ENCODE results near the gene DAPK3. TPM values are rescaled to one million over a fixed set of nuclear protein-coding genes. Genes with fewer than 3 reads are reported as not detected.

Gene DAPK3
- total RNA-seq, 1 experiment from 2014 or later = 38.1 TPM

DNA sequence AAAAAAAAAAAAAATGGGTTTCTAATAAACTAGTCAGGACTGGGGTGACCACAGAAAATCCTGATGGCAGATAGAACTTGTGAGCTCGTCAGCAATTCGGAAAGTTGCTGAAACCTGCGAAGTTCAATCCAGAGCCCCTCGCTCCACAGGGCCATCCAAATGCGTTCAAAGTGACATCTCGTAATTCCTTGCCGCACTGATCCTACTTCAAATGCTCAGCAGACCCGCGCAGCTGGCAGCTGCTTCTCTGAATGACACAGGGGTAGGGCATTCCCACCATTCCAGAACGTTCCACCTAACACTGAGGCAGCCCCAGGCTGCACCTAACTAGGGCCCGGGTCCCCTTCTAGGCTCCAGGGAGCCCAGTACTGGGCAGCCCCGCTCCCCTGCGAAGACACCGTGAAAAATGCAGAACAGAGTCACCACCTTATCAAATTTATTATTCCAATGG is 4.8 kb upstream of the DAPK3 start:
- Histone ChIP-seq H4K20me1 (ENCODE audit: insufficient read depth) (peaks cover 63% of the 10 kb centered on the region), H3K36me3 (ENCODE audit: low read depth) (peaks cover 14% of the 10 kb centered on the region), H3K27me3 (ENCODE audit: insufficient read depth, low read depth) (no peaks in the 10 kb centered on the region), H3K4me3 (no peak overlapping the region), H3K4me2 (no peak overlapping the region), H3F3A (ENCODE audit: insufficient read depth, low read depth) (peaks cover 68% of the 10 kb centered on the region), H2AFZ (no peak overlapping the region), H3K79me2 (ENCODE audit: low read depth) (peaks cover 32% of the 10 kb centered on the region), H3K27ac (no peak overlapping the region), H3K9me2 (ENCODE audit: insufficient read depth) (no peaks in the 10 kb centered on the region), H3K4me1 (replicated peaks; ENCODE audit: insufficient read depth) (no peaks in the 10 kb centered on the region), H3K9me3 (ENCODE audit: insufficient read depth, low read depth) (no peaks in the 10 kb centered on the region)
- intact Hi-C loops (cut with micrococcal nuclease; ENCODE audit: unreplicated experiment) = no loop called here
- ChIA-PET POLR2A (ENCODE audit: unreplicated experiment) (no interaction called here), CTCF (no interaction called here)
- no TSS peak for BruUV-seq (replicated peaks)
- TF ChIP-seq, protein P1, sequence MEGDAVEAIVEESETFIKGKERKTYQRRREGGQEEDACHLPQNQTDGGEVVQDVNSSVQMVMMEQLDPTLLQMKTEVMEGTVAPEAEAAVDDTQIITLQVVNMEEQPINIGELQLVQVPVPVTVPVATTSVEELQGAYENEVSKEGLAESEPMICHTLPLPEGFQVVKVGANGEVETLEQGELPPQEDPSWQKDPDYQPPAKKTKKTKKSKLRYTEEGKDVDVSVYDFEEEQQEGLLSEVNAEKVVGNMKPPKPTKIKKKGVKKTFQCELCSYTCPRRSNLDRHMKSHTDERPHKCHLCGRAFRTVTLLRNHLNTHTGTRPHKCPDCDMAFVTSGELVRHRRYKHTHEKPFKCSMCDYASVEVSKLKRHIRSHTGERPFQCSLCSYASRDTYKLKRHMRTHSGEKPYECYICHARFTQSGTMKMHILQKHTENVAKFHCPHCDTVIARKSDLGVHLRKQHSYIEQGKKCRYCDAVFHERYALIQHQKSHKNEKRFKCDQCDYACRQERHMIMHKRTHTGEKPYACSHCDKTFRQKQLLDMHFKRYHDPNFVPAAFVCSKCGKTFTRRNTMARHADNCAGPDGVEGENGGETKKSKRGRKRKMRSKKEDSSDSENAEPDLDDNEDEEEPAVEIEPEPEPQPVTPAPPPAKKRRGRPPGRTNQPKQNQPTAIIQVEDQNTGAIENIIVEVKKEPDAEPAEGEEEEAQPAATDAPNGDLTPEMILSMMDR (conservative IDR thresholded peaks at IDR 0.05) = no peak
- no peak for TF ChIP-seq EZH2 (IDR thresholded peaks at IDR 0.05; ENCODE audit: low read depth)
- DNase-seq = no peak

DNA sequence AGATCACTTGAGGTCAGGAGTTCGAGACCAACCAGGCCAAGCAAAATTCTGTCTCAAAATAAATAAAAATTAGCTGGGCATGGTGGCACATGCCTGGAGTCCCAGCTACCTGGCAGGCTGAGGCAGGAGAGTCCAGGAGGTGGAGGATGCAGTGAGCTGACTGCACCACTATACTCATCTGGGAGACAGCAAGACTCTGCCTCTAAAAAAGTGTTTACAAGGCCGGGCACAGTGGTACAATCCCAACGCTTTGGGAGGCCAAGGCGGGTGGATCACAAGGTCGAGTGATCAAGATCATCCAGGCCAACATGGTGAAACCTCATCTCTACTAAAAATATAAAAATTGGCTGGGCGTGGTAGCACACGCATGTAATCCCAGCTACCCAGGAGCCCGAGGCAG is 4.2 kb upstream of the DAPK3 start:
- POLR2A ChIA-PET (ENCODE audit: unreplicated experiment) = no interaction called here
- no peak overlapping the region for H3K4me2 ChIP-seq
- no peaks in the 10 kb centered on the region for H3K27me3 ChIP-seq (ENCODE audit: insufficient read depth, low read depth)
- H2AFZ ChIP-seq = no peak overlapping the region
- H3K9me2 ChIP-seq (ENCODE audit: insufficient read depth) = no peaks in the 10 kb centered on the region
- peaks cover 58% of the 10 kb centered on the region for H4K20me1 ChIP-seq (ENCODE audit: insufficient read depth)
- TF ChIP-seq EZH2 (IDR thresholded peaks at IDR 0.05; ENCODE audit: low read depth) = no peak
- TF ChIP-seq, protein P1 (conservative IDR thresholded peaks at IDR 0.05) = no peak
- H3K4me3 ChIP-seq = no peak overlapping the region
- H3F3A ChIP-seq (ENCODE audit: insufficient read depth, low read depth) = peaks cover 63% of the 10 kb centered on the region
- H3K9me3 ChIP-seq (ENCODE audit: insufficient read depth, low read depth) = no peaks in the 10 kb centered on the region
- CTCF ChIA-PET = no interaction called here
- intact Hi-C loops (cut with micrococcal nuclease; ENCODE audit: unreplicated experiment) = no loop called here
- no peak overlapping the region for H3K27ac ChIP-seq
- no peak for DNase-seq
- H3K79me2 ChIP-seq (ENCODE audit: low read depth) = peaks cover 32% of the 10 kb centered on the region
- no peaks in the 10 kb centered on the region for H3K4me1 ChIP-seq (replicated peaks; ENCODE audit: insufficient read depth)
- no TSS peak for BruUV-seq (replicated peaks)
- peaks cover 11% of the 10 kb centered on the region for H3K36me3 ChIP-seq (ENCODE audit: low read depth)

DNA sequence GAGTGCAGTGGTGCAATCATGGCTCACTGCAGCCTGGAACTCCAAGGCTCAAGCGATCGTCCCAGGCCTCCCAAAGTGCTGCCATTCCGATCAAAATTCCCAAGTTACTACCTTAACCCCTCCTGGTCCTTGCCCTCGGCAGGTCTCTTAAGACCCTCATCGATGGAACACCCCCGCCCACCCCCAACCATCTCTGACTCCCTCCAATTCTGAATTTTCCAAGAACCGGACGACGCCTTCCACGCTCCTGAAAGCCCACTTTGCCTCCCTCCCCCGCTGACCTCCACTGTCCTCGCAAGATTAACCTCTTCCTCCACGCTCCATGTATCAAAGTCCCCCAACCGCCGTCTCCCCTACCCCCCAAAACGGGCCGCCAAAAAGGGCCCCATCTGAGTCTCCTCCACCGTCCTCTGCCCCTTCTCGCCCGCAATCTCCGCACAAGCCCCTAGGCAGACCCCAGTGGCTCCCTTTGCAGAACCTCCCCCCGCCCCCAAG is 539 bp downstream of the DAPK3 start:
- Histone ChIP-seq H4K20me1 (ENCODE audit: insufficient read depth) (peaks cover 36% of the 10 kb centered on the region), H3F3A (ENCODE audit: insufficient read depth, low read depth) (peaks cover 42% of the 10 kb centered on the region; the same call in 1 of the 2 replicates), H3K79me2 (ENCODE audit: low read depth) (peaks cover 32% of the 10 kb centered on the region), H3K36me3 (ENCODE audit: low read depth) (0 out of 2 replicates have a peak, but pooled peaks cover 10% of the 10 kb centered on the region), H3K27ac (peak overlapping the region; percentile 90), H3K4me3 (peak overlapping the region; percentile 81), H3K9me2 (ENCODE audit: insufficient read depth) (no peaks in the 10 kb centered on the region), H3K4me1 (replicated peaks; ENCODE audit: insufficient read depth) (peaks cover 20% of the 10 kb centered on the region), H3K9me3 (ENCODE audit: insufficient read depth, low read depth) (no peaks in the 10 kb centered on the region), H3K4me2 (peak overlapping the region; percentile 95), H2AFZ (no peak overlapping the region), H3K27me3 (ENCODE audit: insufficient read depth, low read depth) (no peaks in the 10 kb centered on the region)
- ChIA-PET CTCF (interaction anchor here (0.6 to 1.2 kb wide), 2 partner anchors 170 to 405 kb away, joined by 4 to 10 read pairs; no protein-coding TSS in a partner anchor), POLR2A (ENCODE audit: unreplicated experiment) (interaction anchor here (0.7 kb wide), 1 partner anchor 15 kb away, joined by 4 read pairs; the partner anchor contains the start of gene EEF2)
- TF ChIP-seq, protein P1 (conservative IDR thresholded peaks at IDR 0.05) = no peak
- TF ChIP-seq EZH2 (IDR thresholded peaks at IDR 0.05; ENCODE audit: low read depth) = no peak
- BruUV-seq (replicated peaks) = no TSS peak
- intact Hi-C loops (cut with micrococcal nuclease; ENCODE audit: unreplicated experiment) = no loop called here
- DNase-seq = no peak

Measured in PC-9 (cell line).